ENCODE data around the gene TNFRSF21.

DNA sequence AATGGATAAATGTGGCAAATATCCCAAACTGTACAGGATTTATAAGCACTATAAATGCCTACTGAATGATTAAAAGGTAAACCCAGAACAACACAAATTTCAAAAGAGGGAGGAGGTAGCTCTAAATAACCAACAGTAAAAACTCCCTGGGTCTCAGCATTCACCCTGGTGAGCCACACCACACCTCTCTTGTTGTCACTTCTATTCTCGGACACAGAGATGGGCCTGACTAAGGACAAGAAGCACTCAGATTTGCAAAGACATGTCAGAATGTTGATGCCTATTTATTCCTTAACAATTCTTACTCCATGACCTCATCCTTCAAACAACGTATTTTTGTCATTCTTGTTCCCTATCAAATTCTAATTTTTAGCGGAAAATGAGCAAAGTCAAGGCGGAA, 14.7 kb downstream of the TNFRSF21 start:
- TF ChIP-seq, protein P1, sequence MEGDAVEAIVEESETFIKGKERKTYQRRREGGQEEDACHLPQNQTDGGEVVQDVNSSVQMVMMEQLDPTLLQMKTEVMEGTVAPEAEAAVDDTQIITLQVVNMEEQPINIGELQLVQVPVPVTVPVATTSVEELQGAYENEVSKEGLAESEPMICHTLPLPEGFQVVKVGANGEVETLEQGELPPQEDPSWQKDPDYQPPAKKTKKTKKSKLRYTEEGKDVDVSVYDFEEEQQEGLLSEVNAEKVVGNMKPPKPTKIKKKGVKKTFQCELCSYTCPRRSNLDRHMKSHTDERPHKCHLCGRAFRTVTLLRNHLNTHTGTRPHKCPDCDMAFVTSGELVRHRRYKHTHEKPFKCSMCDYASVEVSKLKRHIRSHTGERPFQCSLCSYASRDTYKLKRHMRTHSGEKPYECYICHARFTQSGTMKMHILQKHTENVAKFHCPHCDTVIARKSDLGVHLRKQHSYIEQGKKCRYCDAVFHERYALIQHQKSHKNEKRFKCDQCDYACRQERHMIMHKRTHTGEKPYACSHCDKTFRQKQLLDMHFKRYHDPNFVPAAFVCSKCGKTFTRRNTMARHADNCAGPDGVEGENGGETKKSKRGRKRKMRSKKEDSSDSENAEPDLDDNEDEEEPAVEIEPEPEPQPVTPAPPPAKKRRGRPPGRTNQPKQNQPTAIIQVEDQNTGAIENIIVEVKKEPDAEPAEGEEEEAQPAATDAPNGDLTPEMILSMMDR (IDR thresholded peaks at IDR 0.05) = no peak
- no peak for TF ChIP-seq POLR2A (IDR thresholded peaks at IDR 0.05)

Data from esophagus squamous epithelium (tissue), 4 donors.